Mesothelial cell of epicardium (in vitro differentiated cells): ENCODE results near the gene STAM2. TPM values are rescaled to one million over a fixed set of nuclear protein-coding genes. Genes with fewer than 3 reads are reported as not detected.
"Not testable (repeated sequence)": the region's sequence is repeated elsewhere in the genome, so short reads cannot be mapped to it uniquely, and the experiment has no call there.

Experiments
- DNase-seq, 2 experiments: peaks; one replicate each; pipeline ENCODE4 v3.0.0; 2021; ENCODE audit warnings: low spot score in 2 of 2; ENCODE audit not compliant: unreplicated experiment in 2 of 2
- H3K27ac Mint-ChIP-seq: 2 replicates; pipeline ENCODE4 v1.8.0; 2021; ENCODE audit warnings: mixed read lengths
- H3K27me3 Mint-ChIP-seq: 2 replicates; pipeline ENCODE4 v1.8.0; 2021; ENCODE audit warnings: low read depth, mixed read lengths
- H3K36me3 Mint-ChIP-seq: 2 replicates; pipeline ENCODE4 v1.8.0; 2021; ENCODE audit warnings: mixed read lengths
- H3K4me1 Mint-ChIP-seq: 2 replicates; pipeline ENCODE4 v1.8.0; 2021; ENCODE audit warnings: mixed read lengths
- H3K4me3 Mint-ChIP-seq: 2 replicates; pipeline ENCODE4 v1.8.0; 2021; ENCODE audit warnings: mild to moderate bottlenecking, moderate library complexity, mixed read lengths
- H3K9me3 Mint-ChIP-seq: 2 replicates; pipeline ENCODE4 v1.8.0; 2021; ENCODE audit warnings: mixed read lengths
- total RNA-seq: library from RNA; stranded (reverse); gene quantifications from 3 replicates; pipeline ENCODE4 v1.2.1, GENCODE V29; 2021
- TF ChIP-seq, protein P1 (sequence below): fragments of 200-600 bp; sonication (generic); IDR thresholded peaks from one replicate; pipeline ENCODE4 v1.5.0; 2021; ENCODE audit warnings: antibody characterized with exemption; ENCODE audit not compliant: unreplicated experiment

Gene STAM2
- total RNA-seq, 1 donor from 2014 or later: 29.0 TPM

DNA sequence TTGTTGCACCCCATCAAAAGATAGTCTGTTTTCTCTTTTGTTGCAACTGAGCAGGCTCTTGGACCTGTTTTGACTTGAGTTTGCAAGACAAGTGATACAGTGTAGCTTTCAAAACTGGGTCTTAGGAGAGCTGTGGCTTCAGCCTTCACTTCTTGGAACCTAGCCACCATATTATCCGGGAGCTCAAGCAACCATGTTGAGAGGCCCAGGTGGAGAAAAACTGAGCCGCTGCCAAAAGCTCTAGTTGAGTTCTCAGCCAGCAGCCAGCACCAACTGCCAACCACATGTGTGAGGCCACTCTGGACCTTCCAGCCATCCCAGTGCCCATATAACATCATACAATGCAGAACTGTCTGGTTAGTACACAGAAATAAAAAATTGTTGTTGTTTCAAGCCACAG lies 82.1 kb downstream of the STAM2 start:
- H3K9me3 Mint-ChIP-seq: no peaks in the 10 kb centered on the region
- H3K4me1 Mint-ChIP-seq: peaks cover 14% of the 10 kb centered on the region
- H3K27ac Mint-ChIP-seq: no peak overlapping the region
- no peak for DNase-seq
- TF ChIP-seq, protein P1, sequence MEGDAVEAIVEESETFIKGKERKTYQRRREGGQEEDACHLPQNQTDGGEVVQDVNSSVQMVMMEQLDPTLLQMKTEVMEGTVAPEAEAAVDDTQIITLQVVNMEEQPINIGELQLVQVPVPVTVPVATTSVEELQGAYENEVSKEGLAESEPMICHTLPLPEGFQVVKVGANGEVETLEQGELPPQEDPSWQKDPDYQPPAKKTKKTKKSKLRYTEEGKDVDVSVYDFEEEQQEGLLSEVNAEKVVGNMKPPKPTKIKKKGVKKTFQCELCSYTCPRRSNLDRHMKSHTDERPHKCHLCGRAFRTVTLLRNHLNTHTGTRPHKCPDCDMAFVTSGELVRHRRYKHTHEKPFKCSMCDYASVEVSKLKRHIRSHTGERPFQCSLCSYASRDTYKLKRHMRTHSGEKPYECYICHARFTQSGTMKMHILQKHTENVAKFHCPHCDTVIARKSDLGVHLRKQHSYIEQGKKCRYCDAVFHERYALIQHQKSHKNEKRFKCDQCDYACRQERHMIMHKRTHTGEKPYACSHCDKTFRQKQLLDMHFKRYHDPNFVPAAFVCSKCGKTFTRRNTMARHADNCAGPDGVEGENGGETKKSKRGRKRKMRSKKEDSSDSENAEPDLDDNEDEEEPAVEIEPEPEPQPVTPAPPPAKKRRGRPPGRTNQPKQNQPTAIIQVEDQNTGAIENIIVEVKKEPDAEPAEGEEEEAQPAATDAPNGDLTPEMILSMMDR: no peak
- no peak overlapping the region for H3K4me3 Mint-ChIP-seq
- peaks cover 53% of the 10 kb centered on the region for H3K27me3 Mint-ChIP-seq
- H3K36me3 Mint-ChIP-seq: no peaks in the 10 kb centered on the region

DNA sequence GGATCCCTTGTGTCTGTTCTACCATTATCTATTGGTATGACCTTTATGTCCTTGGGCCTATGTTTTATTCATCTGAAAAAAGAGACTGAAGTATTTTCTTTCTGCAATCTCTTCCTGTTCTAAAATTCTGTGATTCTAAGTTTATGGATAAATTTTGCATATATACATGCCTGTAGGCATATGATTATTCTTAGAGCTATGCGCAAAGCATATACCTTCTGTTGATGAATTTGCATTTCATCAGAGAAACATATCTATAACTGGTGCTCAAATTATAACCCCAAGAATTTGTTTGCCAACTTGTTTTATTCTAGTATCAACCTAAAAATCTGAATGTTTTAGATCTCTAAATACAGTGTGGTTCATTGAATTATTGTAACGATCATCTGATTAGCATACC lies 83.5 kb downstream of the STAM2 start:
- Mint-ChIP-seq H3K4me1 (peaks cover 5% of the 10 kb centered on the region), H3K27ac (no peak overlapping the region), H3K27me3 (peaks cover 40% of the 10 kb centered on the region), H3K36me3 (no peaks in the 10 kb centered on the region), H3K4me3 (no peak overlapping the region), H3K9me3 (no peaks in the 10 kb centered on the region)
- no peak for DNase-seq
- TF ChIP-seq, protein P1: no peak

DNA sequence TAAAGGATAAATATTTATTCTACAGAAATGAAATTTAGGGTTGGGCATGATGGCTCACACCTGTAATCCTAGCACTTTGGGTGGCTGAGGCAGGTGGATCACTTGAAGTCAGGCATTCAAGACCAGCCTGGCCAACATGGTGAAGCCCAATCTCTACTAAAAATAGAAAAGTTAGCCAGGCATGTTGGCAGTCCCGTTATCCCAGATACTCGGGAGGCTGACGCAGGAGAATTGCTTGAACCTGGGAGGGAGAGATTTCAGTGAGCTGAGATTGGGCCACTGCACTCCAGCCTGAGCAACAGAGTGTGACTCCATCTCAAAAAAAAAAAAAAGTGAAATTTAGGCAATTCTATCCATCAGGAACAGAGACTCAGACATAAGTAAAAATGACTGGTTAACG lies 84.8 kb downstream of the STAM2 start:
- not testable (repeated sequence) for H3K4me1 Mint-ChIP-seq, H3K36me3 Mint-ChIP-seq, H3K4me3 Mint-ChIP-seq

DNA sequence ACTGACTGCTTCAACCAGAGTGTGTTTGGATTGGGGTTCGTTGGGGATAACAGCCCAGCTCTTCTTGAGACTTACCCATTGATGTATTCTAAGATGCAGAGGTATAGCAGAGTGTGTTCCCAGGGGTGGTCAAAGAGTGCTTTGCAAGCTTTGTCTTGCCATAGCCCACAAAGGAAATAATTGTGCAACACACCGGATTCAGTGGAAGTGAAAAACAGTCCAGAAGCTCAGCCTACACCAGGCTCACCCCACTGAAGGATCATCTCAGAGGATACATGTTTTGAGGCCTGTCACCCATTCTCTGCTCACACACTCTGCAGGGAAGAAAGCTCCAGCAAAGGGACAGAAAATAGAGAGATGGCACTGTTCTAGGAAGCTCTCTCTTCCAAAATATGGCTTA lies 86.3 kb downstream of the STAM2 start:
- H3K27me3 Mint-ChIP-seq: peaks cover 15% of the 10 kb centered on the region
- H3K36me3 Mint-ChIP-seq: no peaks in the 10 kb centered on the region
- no peaks in the 10 kb centered on the region for H3K4me1 Mint-ChIP-seq
- no peaks in the 10 kb centered on the region for H3K9me3 Mint-ChIP-seq
- DNase-seq: no peak
- no peak overlapping the region for H3K4me3 Mint-ChIP-seq
- TF ChIP-seq, protein P1: no peak
- H3K27ac Mint-ChIP-seq: no peak overlapping the region

More for the DNA sequence above, 84.8 kb downstream of the STAM2 start:
- H3K27ac Mint-ChIP-seq, H3K9me3 Mint-ChIP-seq, DNase-seq: not testable (repeated sequence)
- H3K27me3 Mint-ChIP-seq: peaks cover 29% of the 10 kb centered on the region

DNA sequence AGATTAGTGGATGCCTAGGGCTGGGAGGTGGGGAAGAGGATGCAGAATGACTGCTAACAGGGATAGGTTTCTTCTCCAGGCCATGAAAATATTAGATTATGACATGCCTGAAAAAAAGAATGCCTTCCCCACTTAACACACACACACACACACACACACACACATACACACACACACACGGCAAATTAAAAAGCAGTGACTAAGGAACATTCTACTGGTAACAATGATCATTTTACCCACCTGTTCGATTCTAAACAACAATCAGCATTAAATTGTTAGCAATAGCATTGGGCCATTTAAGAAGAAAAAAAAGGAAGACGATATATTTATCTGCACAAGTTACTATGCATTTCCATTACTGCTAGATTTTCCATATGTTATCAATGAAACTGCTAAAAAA lies 87.6 kb downstream of the STAM2 start:
- Mint-ChIP-seq H3K4me3 (no peak overlapping the region), H3K36me3 (no peaks in the 10 kb centered on the region), H3K9me3 (no peaks in the 10 kb centered on the region), H3K27me3 (peaks cover 8% of the 10 kb centered on the region), H3K27ac (no peak overlapping the region), H3K4me1 (no peaks in the 10 kb centered on the region)
- TF ChIP-seq, protein P1: no peak
- no peak for DNase-seq

DNA sequence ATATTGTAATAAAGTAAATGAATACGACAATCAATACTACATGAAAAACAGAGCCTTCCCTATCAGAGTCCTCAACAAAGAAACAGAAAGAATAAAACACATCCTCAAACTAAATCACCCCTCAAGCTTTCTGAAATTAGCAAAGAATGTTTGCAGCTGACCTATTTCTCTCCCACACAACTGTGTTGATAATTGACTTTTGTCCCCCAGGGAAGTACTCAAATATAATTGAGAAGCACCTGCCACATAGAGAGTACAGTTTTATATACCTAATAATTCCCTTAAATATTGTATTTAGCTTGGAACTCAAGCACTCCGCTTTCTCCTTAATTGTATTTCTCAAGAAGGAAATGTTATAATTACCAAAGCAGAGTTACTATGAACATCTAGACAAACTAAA lies 89.3 kb downstream of the STAM2 start:
- H3K4me3 Mint-ChIP-seq: no peak overlapping the region
- TF ChIP-seq, protein P1: no peak
- H3K4me1 Mint-ChIP-seq: no peaks in the 10 kb centered on the region
- H3K27ac Mint-ChIP-seq: no peak overlapping the region
- no peak for DNase-seq
- no peaks in the 10 kb centered on the region for H3K9me3 Mint-ChIP-seq
- no peaks in the 10 kb centered on the region for H3K36me3 Mint-ChIP-seq
- H3K27me3 Mint-ChIP-seq: peaks cover 8% of the 10 kb centered on the region
